Ascending aorta (tissue), 2 donors: ENCODE results near the gene RPE. TPM values are rescaled to one million over a fixed set of nuclear protein-coding genes. Genes with fewer than 3 reads are reported as not detected.
A peak's percentile ranks its signal among the peaks of the same experiment; 100 is the strongest.

Experiments used
- DNase-seq, 2 donors: peaks; one replicate each; pipeline ENCODE4 v3.0.0-alpha.2; 2019; ENCODE audit warnings: low spot score in 2 of 2
- H3K27ac ChIP-seq, 2 donors: fragments of 200-600 bp; sonication (generic); one replicate each; pipeline ENCODE4 v1.5.1; 2016 to 2017; ENCODE audit warnings: mild to moderate bottlenecking in 1 of 2
- H3K27me3 ChIP-seq: fragments of 200-600 bp; sonication (generic); one replicate; pipeline ENCODE4 v1.5.1; 2017
- H3K36me3 ChIP-seq, 2 donors: fragments of 200-600 bp; sonication (generic); one replicate each; pipeline ENCODE4 v1.5.1; 2016
- H3K4me1 ChIP-seq, 2 donors: fragments of 200-600 bp; sonication (generic); one replicate each; pipeline ENCODE4 v1.5.1; 2016 to 2017; ENCODE audit warnings: mild to moderate bottlenecking in 1 of 2
- H3K4me3 ChIP-seq, 2 donors: fragments of 200-600 bp; sonication (generic); one replicate each; pipeline ENCODE4 v1.5.1; 2016 to 2017; ENCODE audit warnings: mild to moderate bottlenecking in 1 of 2
- H3K9me3 ChIP-seq, 2 donors: fragments of 200-600 bp; sonication (generic); one replicate each; pipeline ENCODE4 v1.5.1; 2016
- intact Hi-C: fragments of 100-400 bp; cut with DNase I; formaldehyde crosslinking; loops from one replicate; pipeline ENCODE4 v1.15.1; 2023
- total RNA-seq: library from RNA; depleted of rRNA; stranded (reverse); fragments of >200 nt; gene quantifications from one replicate; pipeline ENCODE4 v1.1.0, GENCODE V29; 2016
- TF ChIP-seq, protein P1 (sequence below), 3 experiments: fragments of 200-600 bp in 2 of 3; fragments of 450-650 bp in 1 of 3; sonication (generic) in 2 of 3; IDR thresholded peaks; one replicate each; pipeline ENCODE4 v1.5.1; 2016 to 2019; ENCODE audit warnings: antibody characterized with exemption in 3 of 3, mild to moderate bottlenecking in 1 of 3, moderate library complexity in 1 of 3

RPE gene
- total RNA-seq, 1 donor from 2014 or later, result 45.0 TPM

DNA sequence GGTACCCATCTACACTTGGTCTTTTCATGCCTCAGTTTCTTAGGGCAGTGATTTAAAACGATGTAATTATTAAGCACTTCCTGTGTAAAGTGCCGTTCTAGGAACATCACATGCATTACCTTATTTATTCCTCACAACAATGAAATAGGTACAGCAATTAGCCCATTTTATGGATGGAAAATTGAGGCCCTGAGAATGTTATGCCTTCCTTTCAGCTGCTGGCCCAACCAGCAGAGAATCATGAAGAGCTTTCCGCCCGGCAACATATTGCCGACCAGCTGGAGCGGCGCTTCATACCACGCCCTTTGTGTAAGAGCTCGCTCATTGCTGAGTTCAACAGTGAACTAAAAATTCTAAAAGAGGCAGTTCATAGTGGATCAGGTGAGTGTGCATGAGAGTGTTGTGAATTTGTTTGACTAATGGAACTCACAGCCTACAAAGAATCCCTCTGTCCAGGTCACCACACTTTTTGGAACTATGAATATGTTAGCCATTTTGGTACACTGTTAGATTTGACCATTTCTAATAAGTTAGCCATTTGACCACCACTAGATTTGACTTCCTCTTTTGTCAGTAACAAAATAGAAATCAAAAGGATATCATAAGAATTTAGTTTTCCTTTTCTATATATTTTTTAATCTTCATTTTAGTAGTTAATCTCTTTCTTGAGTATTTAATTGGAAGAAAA, 25.6 kb upstream of the RPE start:
- Histone ChIP-seq H3K27ac (no peak overlapping the region), H3K9me3 (no peaks in the 10 kb centered on the region), H3K4me1 (no peaks in the 10 kb centered on the region), H3K4me3 (no peak overlapping the region), H3K27me3 (no peaks in the 10 kb centered on the region), H3K36me3 (no peaks in the 10 kb centered on the region)
- intact Hi-C loops, result loop anchor here (1.0 kb wide), 1 partner anchor 220 kb away; no protein-coding TSS in a partner anchor
- DNase-seq, result no peak
- TF ChIP-seq, protein P1, sequence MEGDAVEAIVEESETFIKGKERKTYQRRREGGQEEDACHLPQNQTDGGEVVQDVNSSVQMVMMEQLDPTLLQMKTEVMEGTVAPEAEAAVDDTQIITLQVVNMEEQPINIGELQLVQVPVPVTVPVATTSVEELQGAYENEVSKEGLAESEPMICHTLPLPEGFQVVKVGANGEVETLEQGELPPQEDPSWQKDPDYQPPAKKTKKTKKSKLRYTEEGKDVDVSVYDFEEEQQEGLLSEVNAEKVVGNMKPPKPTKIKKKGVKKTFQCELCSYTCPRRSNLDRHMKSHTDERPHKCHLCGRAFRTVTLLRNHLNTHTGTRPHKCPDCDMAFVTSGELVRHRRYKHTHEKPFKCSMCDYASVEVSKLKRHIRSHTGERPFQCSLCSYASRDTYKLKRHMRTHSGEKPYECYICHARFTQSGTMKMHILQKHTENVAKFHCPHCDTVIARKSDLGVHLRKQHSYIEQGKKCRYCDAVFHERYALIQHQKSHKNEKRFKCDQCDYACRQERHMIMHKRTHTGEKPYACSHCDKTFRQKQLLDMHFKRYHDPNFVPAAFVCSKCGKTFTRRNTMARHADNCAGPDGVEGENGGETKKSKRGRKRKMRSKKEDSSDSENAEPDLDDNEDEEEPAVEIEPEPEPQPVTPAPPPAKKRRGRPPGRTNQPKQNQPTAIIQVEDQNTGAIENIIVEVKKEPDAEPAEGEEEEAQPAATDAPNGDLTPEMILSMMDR (IDR thresholded peaks at IDR 0.05), result no peak

- intact Hi-C loops, result loop anchor here (1.0 kb wide), 1 partner anchor 220 kb away; no protein-coding TSS in a partner anchor
- DNase-seq, result no peak
- H3K4me1 ChIP-seq, result no peaks in the 10 kb centered on the region
- TF ChIP-seq, protein P1 (IDR thresholded peaks at IDR 0.05), result peak; percentile 46 to 63 (median 48)
- no peak overlapping the region for H3K27ac ChIP-seq
- H3K36me3 ChIP-seq, result no peaks in the 10 kb centered on the region
- no peaks in the 10 kb centered on the region for H3K27me3 ChIP-seq
- no peaks in the 10 kb centered on the region for H3K9me3 ChIP-seq
- H3K4me3 ChIP-seq, result no peak overlapping the region
These were observed 24.8 kb upstream of the RPE start for GRCh38 chr2:209977386-209978239.

- Histone ChIP-seq H3K4me3 (no peak overlapping the region), H3K36me3 (no peaks in the 10 kb centered on the region), H3K27ac (no peak overlapping the region), H3K27me3 (no peaks in the 10 kb centered on the region), H3K4me1 (no peaks in the 10 kb centered on the region), H3K9me3 (no peaks in the 10 kb centered on the region)
- no peak for DNase-seq
- TF ChIP-seq, protein P1 (IDR thresholded peaks at IDR 0.05), result no peak
- intact Hi-C loops, result loop anchor here (5.0 kb wide), 1 partner anchor 413 kb away; no protein-coding TSS in a partner anchor
These were observed 18.1 kb upstream of the RPE start for GRCh38 chr2:209984291-209984690.

- no peak for DNase-seq
- Histone ChIP-seq H3K9me3 (no peaks in the 10 kb centered on the region), H3K4me1 (no peaks in the 10 kb centered on the region), H3K4me3 (no peak overlapping the region), H3K36me3 (no peaks in the 10 kb centered on the region), H3K27ac (no peak overlapping the region), H3K27me3 (no peaks in the 10 kb centered on the region)
- intact Hi-C loops, result no loop called here
- TF ChIP-seq, protein P1 (IDR thresholded peaks at IDR 0.05), result no peak
These were observed 16.6 kb upstream of the RPE start for GRCh38 chr2:209985874-209986273.

- no peaks in the 10 kb centered on the region for H3K9me3 ChIP-seq
- H3K27ac ChIP-seq, result no peak overlapping the region
- no peaks in the 10 kb centered on the region for H3K27me3 ChIP-seq
- no peaks in the 10 kb centered on the region for H3K36me3 ChIP-seq
- intact Hi-C loops, result no loop called here
- DNase-seq, result no peak
- H3K4me3 ChIP-seq, result no peak overlapping the region
- TF ChIP-seq, protein P1 (IDR thresholded peaks at IDR 0.05), result no peak
- H3K4me1 ChIP-seq, result no peaks in the 10 kb centered on the region
These were observed 16.0 kb upstream of the RPE start for GRCh38 chr2:209986415-209986814.
